Ishikawa (cell line): Measurements from ENCODE around the gene INO80E.

Experiments
- CEBPB ChIP-seq: IDR thresholded peaks from 2 replicates; pipeline ENCODE4 v1.6.1; 2012
- CREB1 ChIP-seq: IDR thresholded peaks from 2 replicates; pipeline ENCODE4 v1.6.1; 2012; ENCODE audit warnings: low read depth
- EGR1 ChIP-seq: IDR thresholded peaks from 2 replicates; pipeline ENCODE4 v1.6.1; 2012
- EP300 ChIP-seq: IDR thresholded peaks from 2 replicates; pipeline ENCODE4 v1.6.1; 2012; ENCODE audit warnings: borderline replicate concordance
- FOXM1 ChIP-seq: IDR thresholded peaks from 2 replicates; pipeline ENCODE4 v1.6.1; 2012; ENCODE audit warnings: low read depth, borderline replicate concordance
- NFIC ChIP-seq: IDR thresholded peaks from 2 replicates; pipeline ENCODE4 v1.6.1; 2012
- RAD21 ChIP-seq: IDR thresholded peaks from 2 replicates; pipeline ENCODE4 v1.6.1; 2012; ENCODE audit warnings: low read depth
- TAF1 ChIP-seq: IDR thresholded peaks from 2 replicates; pipeline ENCODE4 v1.6.1; 2012; ENCODE audit warnings: low read depth, mild to moderate bottlenecking
- TCF12 ChIP-seq: IDR thresholded peaks from 2 replicates; pipeline ENCODE4 v1.6.1; 2012; ENCODE audit warnings: low read depth
- TEAD4 ChIP-seq: IDR thresholded peaks from 2 replicates; pipeline ENCODE4 v1.6.1; 2012
- TF ChIP-seq, protein P1 (sequence below): IDR thresholded peaks from 2 replicates; pipeline ENCODE4 v1.6.1; 2012; ENCODE audit warnings: low read depth, mild to moderate bottlenecking
- TF ChIP-seq, protein P2 (sequence below): IDR thresholded peaks from 2 replicates; pipeline ENCODE4 v1.6.1; 2012
- TF ChIP-seq, protein P3 (sequence below): IDR thresholded peaks from 2 replicates; pipeline ENCODE4 v1.6.1; 2012

DNA sequence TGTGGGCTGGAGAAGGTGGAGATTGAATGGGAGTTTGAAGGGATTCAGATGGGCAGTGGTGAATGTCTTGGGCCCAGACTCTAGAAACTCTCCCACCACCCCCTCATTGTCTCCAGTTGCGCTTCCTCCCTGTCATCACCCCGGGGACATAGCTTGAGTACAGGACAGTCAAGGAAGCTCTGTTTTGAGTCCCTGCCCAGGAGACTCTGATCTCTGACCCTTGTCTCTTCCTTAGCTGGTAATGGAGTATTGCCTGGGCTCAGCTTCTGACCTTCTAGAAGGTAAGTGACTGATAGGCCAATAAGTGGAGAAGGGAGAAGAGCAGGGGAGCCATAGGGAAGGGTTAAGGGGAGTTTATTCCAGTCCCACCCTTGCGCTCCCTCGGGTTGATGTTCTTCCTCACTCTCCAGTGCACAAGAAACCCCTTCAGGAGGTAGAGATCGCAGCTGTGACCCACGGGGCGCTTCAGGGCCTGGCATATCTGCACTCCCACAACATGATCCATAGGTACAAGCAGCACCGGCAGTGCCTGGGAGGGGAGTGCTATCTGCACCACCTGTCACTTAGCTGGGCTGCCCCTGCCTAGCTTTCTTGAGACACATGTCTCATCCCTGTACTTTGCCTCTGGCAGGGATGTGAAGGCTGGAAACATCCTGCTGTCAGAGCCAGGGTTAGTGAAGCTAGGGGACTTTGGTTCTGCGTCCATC is 17.3 kb upstream of the INO80E start:
- TF ChIP-seq, protein P1, sequence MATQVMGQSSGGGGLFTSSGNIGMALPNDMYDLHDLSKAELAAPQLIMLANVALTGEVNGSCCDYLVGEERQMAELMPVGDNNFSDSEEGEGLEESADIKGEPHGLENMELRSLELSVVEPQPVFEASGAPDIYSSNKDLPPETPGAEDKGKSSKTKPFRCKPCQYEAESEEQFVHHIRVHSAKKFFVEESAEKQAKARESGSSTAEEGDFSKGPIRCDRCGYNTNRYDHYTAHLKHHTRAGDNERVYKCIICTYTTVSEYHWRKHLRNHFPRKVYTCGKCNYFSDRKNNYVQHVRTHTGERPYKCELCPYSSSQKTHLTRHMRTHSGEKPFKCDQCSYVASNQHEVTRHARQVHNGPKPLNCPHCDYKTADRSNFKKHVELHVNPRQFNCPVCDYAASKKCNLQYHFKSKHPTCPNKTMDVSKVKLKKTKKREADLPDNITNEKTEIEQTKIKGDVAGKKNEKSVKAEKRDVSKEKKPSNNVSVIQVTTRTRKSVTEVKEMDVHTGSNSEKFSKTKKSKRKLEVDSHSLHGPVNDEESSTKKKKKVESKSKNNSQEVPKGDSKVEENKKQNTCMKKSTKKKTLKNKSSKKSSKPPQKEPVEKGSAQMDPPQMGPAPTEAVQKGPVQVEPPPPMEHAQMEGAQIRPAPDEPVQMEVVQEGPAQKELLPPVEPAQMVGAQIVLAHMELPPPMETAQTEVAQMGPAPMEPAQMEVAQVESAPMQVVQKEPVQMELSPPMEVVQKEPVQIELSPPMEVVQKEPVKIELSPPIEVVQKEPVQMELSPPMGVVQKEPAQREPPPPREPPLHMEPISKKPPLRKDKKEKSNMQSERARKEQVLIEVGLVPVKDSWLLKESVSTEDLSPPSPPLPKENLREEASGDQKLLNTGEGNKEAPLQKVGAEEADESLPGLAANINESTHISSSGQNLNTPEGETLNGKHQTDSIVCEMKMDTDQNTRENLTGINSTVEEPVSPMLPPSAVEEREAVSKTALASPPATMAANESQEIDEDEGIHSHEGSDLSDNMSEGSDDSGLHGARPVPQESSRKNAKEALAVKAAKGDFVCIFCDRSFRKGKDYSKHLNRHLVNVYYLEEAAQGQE: no peak
- no peak for TF ChIP-seq FOXM1
- no peak for TF ChIP-seq CEBPB
- no peak for TF ChIP-seq RAD21
- no peak for TF ChIP-seq NFIC
- no peak for TF ChIP-seq CREB1
- TF ChIP-seq, protein P2, sequence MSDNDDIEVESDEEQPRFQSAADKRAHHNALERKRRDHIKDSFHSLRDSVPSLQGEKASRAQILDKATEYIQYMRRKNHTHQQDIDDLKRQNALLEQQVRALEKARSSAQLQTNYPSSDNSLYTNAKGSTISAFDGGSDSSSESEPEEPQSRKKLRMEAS: no peak
- no peak for TF ChIP-seq EGR1
- TF ChIP-seq TAF1: no peak
- no peak for TF ChIP-seq TCF12
- TF ChIP-seq EP300: no peak
- TF ChIP-seq TEAD4: no peak
- TF ChIP-seq, protein P3, sequence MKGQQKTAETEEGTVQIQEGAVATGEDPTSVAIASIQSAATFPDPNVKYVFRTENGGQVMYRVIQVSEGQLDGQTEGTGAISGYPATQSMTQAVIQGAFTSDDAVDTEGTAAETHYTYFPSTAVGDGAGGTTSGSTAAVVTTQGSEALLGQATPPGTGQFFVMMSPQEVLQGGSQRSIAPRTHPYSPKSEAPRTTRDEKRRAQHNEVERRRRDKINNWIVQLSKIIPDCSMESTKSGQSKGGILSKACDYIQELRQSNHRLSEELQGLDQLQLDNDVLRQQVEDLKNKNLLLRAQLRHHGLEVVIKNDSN: no peak
